ENCODE results near the gene PINK1. TPM values are rescaled to one million over a fixed set of nuclear protein-coding genes. Genes with fewer than 3 reads are reported as not detected.

PINK1 gene
- total and polyA plus RNA-seq, 2 of the 13 experiments (the other 11 are each of a cell fraction or from before 2014, with no cell fraction given) = 15.3 to 16.1 TPM

DNA sequence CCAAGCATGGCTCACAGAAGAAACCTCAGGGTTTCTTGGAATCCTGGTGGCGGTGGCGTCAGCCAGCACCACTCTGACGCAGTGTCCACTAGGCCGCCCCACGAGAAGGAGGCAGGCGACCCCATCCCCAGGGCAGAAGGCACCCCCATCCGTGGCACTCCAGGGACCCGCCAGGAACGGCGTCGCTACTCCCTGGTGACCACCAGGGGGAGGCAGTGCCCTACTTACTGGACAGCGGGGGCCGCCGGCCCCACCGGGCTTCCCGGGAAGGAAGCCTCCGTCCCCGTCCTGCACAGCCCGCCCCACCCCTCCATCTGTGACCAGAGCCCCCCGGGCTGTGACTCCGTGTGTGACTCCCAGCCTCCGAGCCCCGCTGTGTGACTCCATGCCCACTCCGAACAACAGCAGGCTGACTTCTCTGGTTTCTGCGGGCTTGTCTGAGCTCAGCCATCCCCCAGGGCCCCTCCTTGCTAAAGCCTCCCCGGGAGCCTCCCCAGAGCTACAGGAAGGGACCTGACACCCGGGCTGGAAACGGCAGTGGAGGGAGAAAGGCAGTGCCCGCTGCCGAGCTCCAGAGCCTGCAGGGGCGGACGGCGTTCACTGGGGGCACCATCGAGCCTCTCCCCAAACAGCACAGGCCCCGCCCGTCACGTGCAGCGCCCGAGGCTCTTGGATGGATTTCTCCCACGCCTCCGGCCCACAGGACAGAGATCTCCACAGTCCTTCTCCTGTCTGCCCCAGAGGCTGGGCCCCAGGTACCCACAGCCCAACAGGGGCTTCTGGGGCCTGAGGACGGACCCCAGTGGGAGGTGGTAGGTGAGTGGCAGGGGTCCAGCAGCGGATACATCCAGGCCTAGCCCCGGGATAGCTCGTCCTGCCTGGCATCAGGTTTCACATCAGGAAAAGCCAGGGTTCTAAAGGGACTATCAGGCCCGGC is 63.4 kb downstream of the PINK1 start (continued):
- TF ChIP-seq PATZ1 (CRISPR knock-in tag; IDR thresholded peaks at IDR 0.05) (peak; percentile 91), PBX3 (CRISPR knock-in tag; IDR thresholded peaks at IDR 0.05; ENCODE audit: borderline replicate concordance) (no peak), PCBP2 (optimal IDR thresholded peaks at IDR 0.05; ENCODE audit: low read depth, low read length, poor library complexity, severe bottlenecking) (no peak), ZNF350 (CRISPR knock-in tag; IDR thresholded peaks at IDR 0.05; ENCODE audit: borderline replicate concordance, low read depth) (peak; percentile 53), ZSCAN30 (CRISPR knock-in tag; IDR thresholded peaks at IDR 0.05) (0 out of 2 replicates have a peak, but pooled peaks have one; percentile 16), CHD2 (IDR thresholded peaks at IDR 0.05; ENCODE audit: low read depth, low read length) (no peak), ZNF282 (IDR thresholded peaks at IDR 0.05; ENCODE audit: partially characterized antibody) (no peak), ELK4 (CRISPR knock-in tag; IDR thresholded peaks at IDR 0.05; ENCODE audit: borderline replicate concordance) (no peak), MEIS2 (CRISPR knock-in tag; IDR thresholded peaks at IDR 0.05) (no peak), MED1 (CRISPR knock-in tag; IDR thresholded peaks at IDR 0.05) (no peak), BRD4 (CRISPR knock-in tag; IDR thresholded peaks at IDR 0.05) (no peak), STAT5B (CRISPR knock-in tag; IDR thresholded peaks at IDR 0.05) (no peak), SALL2 (CRISPR knock-in tag; IDR thresholded peaks at IDR 0.05) (no peak), ZNF816 (CRISPR knock-in tag; IDR thresholded peaks at IDR 0.05; ENCODE audit: borderline replicate concordance) (no peak), ZNF563 (CRISPR knock-in tag; IDR thresholded peaks at IDR 0.05) (no peak), ZNF879 (CRISPR knock-in tag; IDR thresholded peaks at IDR 0.05) (no peak), YY1 (IDR thresholded peaks at IDR 0.05; ENCODE audit: insufficient read depth, insufficient replicate concordance, low read depth, low read length) (no peak), ZMYM4 (CRISPR knock-in tag; IDR thresholded peaks at IDR 0.05) (peak; percentile 71), SMAD1 (CRISPR knock-in tag; IDR thresholded peaks at IDR 0.05; ENCODE audit: borderline replicate concordance, low read depth) (peak; percentile 51; the same call in 1 of the 2 replicates), HOMEZ (CRISPR knock-in tag; IDR thresholded peaks at IDR 0.05; ENCODE audit: low read depth) (no peak)
- TF ChIP-seq, protein P1, sequence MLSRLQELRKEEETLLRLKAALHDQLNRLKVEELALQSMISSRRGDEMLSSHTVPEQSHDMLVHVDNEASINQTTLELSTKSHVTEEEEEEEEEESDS (CRISPR knock-in tag; IDR thresholded peaks at IDR 0.05; ENCODE audit: borderline replicate concordance) = no peak
- TF ChIP-seq, protein P2, sequence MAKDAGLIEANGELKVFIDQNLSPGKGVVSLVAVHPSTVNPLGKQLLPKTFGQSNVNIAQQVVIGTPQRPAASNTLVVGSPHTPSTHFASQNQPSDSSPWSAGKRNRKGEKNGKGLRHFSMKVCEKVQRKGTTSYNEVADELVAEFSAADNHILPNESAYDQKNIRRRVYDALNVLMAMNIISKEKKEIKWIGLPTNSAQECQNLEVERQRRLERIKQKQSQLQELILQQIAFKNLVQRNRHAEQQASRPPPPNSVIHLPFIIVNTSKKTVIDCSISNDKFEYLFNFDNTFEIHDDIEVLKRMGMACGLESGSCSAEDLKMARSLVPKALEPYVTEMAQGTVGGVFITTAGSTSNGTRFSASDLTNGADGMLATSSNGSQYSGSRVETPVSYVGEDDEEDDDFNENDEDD (CRISPR knock-in tag; IDR thresholded peaks at IDR 0.05; ENCODE audit: borderline replicate concordance) = peak; percentile 84; the same call in 1 of the 2 replicates

Data from HepG2 (cell line).